ENCODE data around the gene LMO7.
"Not testable (repeated sequence)": the region's sequence is repeated elsewhere in the genome, so short reads cannot be mapped to it uniquely, and the experiment has no call there.

GRCh38 chr13:75695908-75696307, 59.8 kb downstream of the LMO7 start:
- TF ChIP-seq CTCF (IDR thresholded peaks at IDR 0.05; ENCODE audit: low read length), result peak; percentile 93
- not testable (repeated sequence) for TF ChIP-seq EZH2 (IDR thresholded peaks at IDR 0.05; ENCODE audit: borderline replicate concordance, low read length)
